Measurements from ENCODE around the gene LRRC45.

LRRC45 gene

GRCh38 chr17:82005701-82006348, 17.3 kb upstream of the LRRC45 start:
- TF ChIP-seq, protein P1, sequence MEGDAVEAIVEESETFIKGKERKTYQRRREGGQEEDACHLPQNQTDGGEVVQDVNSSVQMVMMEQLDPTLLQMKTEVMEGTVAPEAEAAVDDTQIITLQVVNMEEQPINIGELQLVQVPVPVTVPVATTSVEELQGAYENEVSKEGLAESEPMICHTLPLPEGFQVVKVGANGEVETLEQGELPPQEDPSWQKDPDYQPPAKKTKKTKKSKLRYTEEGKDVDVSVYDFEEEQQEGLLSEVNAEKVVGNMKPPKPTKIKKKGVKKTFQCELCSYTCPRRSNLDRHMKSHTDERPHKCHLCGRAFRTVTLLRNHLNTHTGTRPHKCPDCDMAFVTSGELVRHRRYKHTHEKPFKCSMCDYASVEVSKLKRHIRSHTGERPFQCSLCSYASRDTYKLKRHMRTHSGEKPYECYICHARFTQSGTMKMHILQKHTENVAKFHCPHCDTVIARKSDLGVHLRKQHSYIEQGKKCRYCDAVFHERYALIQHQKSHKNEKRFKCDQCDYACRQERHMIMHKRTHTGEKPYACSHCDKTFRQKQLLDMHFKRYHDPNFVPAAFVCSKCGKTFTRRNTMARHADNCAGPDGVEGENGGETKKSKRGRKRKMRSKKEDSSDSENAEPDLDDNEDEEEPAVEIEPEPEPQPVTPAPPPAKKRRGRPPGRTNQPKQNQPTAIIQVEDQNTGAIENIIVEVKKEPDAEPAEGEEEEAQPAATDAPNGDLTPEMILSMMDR (IDR thresholded peaks at IDR 0.05; ENCODE audit: low read depth, low read length): no peak
- no peak overlapping the region for H3K4me3 ChIP-seq (ENCODE audit: low read depth, low read length)

GRCh38 chr17:82006468-82007227, 16.5 kb upstream of the LRRC45 start:
- TF ChIP-seq, protein P1 (IDR thresholded peaks at IDR 0.05; ENCODE audit: low read depth, low read length): no peak
- H3K4me3 ChIP-seq (ENCODE audit: low read depth, low read length): no peak overlapping the region

DNA sequence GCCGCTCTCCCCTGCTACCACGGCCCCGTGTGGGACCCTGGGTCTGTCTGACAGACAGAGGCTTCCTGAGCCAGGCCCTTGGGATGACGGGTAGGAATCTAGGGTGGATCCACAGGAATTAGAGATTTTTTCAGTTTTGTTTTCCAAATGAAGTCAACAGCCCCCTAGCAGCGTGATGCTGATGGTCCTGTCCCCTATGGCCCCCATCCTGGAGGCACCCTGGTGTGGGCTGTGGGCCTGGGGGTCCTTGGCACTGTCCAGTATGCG, 15.9 kb upstream of the LRRC45 start:
- no peak overlapping the region for H3K4me3 ChIP-seq (ENCODE audit: low read depth, low read length)
- TF ChIP-seq, protein P1 (IDR thresholded peaks at IDR 0.05; ENCODE audit: low read depth, low read length): no peak

DNA sequence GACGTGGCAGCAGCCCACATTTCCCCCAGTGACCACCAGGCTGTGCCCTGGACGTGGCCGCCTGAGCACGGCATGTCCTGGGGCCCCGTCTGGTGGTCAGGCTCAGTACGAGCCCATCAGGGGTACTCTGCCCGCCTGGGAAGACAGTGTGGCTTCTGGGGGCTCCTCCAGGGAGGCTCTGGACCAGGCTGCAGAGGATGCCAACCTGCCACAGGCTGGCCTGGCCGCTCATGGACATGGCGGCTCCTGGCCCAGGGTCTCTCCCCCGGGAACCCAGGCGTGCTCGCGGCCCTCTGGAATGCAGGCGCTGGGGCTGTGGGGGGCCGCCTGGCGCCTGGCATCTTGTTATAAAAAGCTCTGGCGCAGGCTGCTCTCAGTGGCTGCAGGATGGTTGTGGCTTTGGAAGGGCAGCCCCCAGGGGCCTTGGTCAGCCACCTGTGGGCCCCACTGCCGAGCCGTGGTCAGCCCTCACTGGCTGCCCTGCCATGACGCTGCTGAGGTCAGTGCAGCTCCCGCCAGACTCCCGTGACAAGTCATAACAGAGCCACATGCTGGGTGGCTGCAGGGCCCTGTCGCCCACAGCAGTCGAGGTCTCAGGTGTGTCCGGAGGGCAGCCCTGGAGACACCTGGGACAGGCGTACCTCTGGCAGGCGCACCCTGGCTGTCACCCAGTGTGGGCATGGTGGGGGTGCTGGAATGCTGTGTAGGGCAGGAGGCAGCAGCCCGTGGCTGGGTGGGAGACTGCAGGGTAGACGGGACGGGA, 15.4 kb upstream of the LRRC45 start:
- TF ChIP-seq, protein P1 (IDR thresholded peaks at IDR 0.05; ENCODE audit: low read depth, low read length): no peak

GRCh38 chr17:82008258-82008940, 14.7 kb upstream of the LRRC45 start:
- TF ChIP-seq, protein P1 (IDR thresholded peaks at IDR 0.05; ENCODE audit: low read depth, low read length): no peak
- H3K4me3 ChIP-seq (ENCODE audit: low read depth, low read length): no peak overlapping the region

More for the DNA sequence above, 15.4 kb upstream of the LRRC45 start:
- no peak overlapping the region for H3K4me3 ChIP-seq (ENCODE audit: low read depth, low read length)

- TF ChIP-seq, protein P1 (IDR thresholded peaks at IDR 0.05; ENCODE audit: low read depth, low read length): no peak
- H3K4me3 ChIP-seq (ENCODE audit: low read depth, low read length): no peak overlapping the region
Measured at GRCh38 chr17:82008941-82009405, 14.1 kb upstream of the LRRC45 start.

Measured in WI38 (cell line).